Caco-2 (cell line): ENCODE results near the gene TTC39B. TPM values are rescaled to one million over a fixed set of nuclear protein-coding genes. Genes with fewer than 3 reads are reported as not detected.

Source experiments
- BruUV-seq: library from RNA; stranded (reverse); fragments of 400-500 nt; replicated peaks from 2 replicates; lab custom pipeline; 2021; lab: Mats Ljungman, UMichigan
- CTCF ChIA-PET: fragments of 300-600 bp; sonication (Branson Sonifier 250); formaldehyde crosslinking; loops from one replicate; lab custom pipeline; 2022; ENCODE audit warnings: antibody characterized with exemption; lab: Charles Lee
- POLR2A ChIA-PET: fragments of 300-600 bp; sonication (Branson Sonifier 250); formaldehyde crosslinking; loops from one replicate; lab custom pipeline; 2022; ENCODE audit warnings: antibody characterized with exemption; lab: Charles Lee
- DNase-seq, 2 experiments: peaks; one replicate each; pipeline versions ENCODE4 v3.0.0 to v3.0.0-alpha.2; 2020 to 2022
- H3K27me3 ChIP-seq: replicated peaks from 2 replicates; pipeline ENCODE4 v1.6.0; 2011; ENCODE audit warnings: low read length; ENCODE audit not compliant: control insufficient read depth, insufficient read depth
- H3K36me3 ChIP-seq: 2 replicates; pipeline ENCODE4 v1.5.1; 2011; ENCODE audit warnings: low read length; ENCODE audit not compliant: control insufficient read depth, insufficient read depth
- H3K4me1 ChIP-seq: fragments of 250-450 bp; sonication (Bioruptor Pico); 2 replicates; pipeline ENCODE4 v1.5.1; 2020; ENCODE audit warnings: mild to moderate bottlenecking
- H3K4me3 ChIP-seq: 2 replicates; pipeline ENCODE4 v1.5.1; 2011; ENCODE audit warnings: low read depth, mild to moderate bottlenecking, control low read depth, low read length
- H3K9me3 ChIP-seq: fragments of 250-450 bp; sonication (Bioruptor Pico); 2 replicates; pipeline ENCODE4 v1.5.1; 2020; ENCODE audit warnings: mild to moderate bottlenecking, moderate library complexity
- H3K27ac Mint-ChIP-seq: one replicate; pipeline ENCODE4 v1.8.0; 2022; ENCODE audit warnings: mixed read lengths; ENCODE audit not compliant: unreplicated experiment
- H3K27me3 Mint-ChIP-seq: one replicate; pipeline ENCODE4 v1.8.0; 2022; ENCODE audit warnings: mixed read lengths; ENCODE audit not compliant: insufficient read depth, unreplicated experiment
- H3K36me3 Mint-ChIP-seq: one replicate; pipeline ENCODE4 v1.8.0; 2022; ENCODE audit warnings: mild to moderate bottlenecking, mixed read lengths; ENCODE audit not compliant: insufficient read depth, unreplicated experiment
- H3K4me1 Mint-ChIP-seq: one replicate; pipeline ENCODE4 v1.8.0; 2022; ENCODE audit warnings: low read depth, mixed read lengths; ENCODE audit not compliant: unreplicated experiment
- H3K4me3 Mint-ChIP-seq: one replicate; pipeline ENCODE4 v1.8.0; 2022; ENCODE audit warnings: mild to moderate bottlenecking, moderate library complexity, mixed read lengths; ENCODE audit not compliant: unreplicated experiment
- H3K9me3 Mint-ChIP-seq: one replicate; pipeline ENCODE4 v1.8.0; 2022; ENCODE audit warnings: mixed read lengths; ENCODE audit not compliant: unreplicated experiment
- CTCF ChIP-seq, 2 experiments: fragments of 200-600 bp in 1 of 2; IDR thresholded peaks; 1 replicate in 1 of 2; 2 replicates in 1 of 2; pipeline versions ENCODE4 v1.5.1 to v1.8.0; 2011 to 2022; ENCODE audit warnings: antibody characterized with exemption in 1 of 2, control low read depth in 1 of 2, inconsistent platforms in 1 of 2, low read depth in 1 of 2, low read length in 1 of 2, mild to moderate bottlenecking in 1 of 2, moderate library complexity in 1 of 2; ENCODE audit not compliant: insufficient read depth in 1 of 2, severe bottlenecking in 1 of 2, unreplicated experiment in 1 of 2
- intact Hi-C: fragments of 100-400 bp; cut with micrococcal nuclease; formaldehyde crosslinking; loops from one replicate; pipeline ENCODE4 v1.10.0; 2022; ENCODE audit not compliant: unreplicated experiment
- total RNA-seq: library from RNA; stranded (reverse); gene quantifications from 2 replicates; pipeline ENCODE4 v1.2.3, GENCODE V29; 2022

TTC39B gene
- total RNA-seq, 1 experiment from 2014 or later: 6.9 TPM

- CTCF ChIA-PET: no interaction called here
- Mint-ChIP-seq H3K27me3 (no peaks in the 10 kb centered on the region), H3K27ac (no peak overlapping the region), H3K9me3 (no peaks in the 10 kb centered on the region), H3K4me3 (no peak overlapping the region), H3K36me3 (no peaks in the 10 kb centered on the region), H3K4me1 (no peaks in the 10 kb centered on the region)
- DNase-seq: no peak
- BruUV-seq: no TSS peak
- Histone ChIP-seq H3K36me3 (no peaks in the 10 kb centered on the region; the same call in 1 of the 2 replicates), H3K4me1 (0 out of 2 replicates have a peak, but pooled peaks cover 4% of the 10 kb centered on the region), H3K4me3 (no peak overlapping the region), H3K27me3 (no peaks in the 10 kb centered on the region), H3K9me3 (no peaks in the 10 kb centered on the region)
- POLR2A ChIA-PET: no interaction called here
- TF ChIP-seq CTCF (IDR thresholded peaks at IDR 0.05; ENCODE audit: insufficient read depth in 1 of 2, low read depth in 1 of 2, low read length in 1 of 2, severe bottlenecking in 1 of 2, unreplicated experiment in 1 of 2): no peak
- intact Hi-C loops: no loop called here
Observed at GRCh38 chr9:15206903-15207696, 99.9 kb downstream of the TTC39B start.

- H3K36me3 ChIP-seq: no peaks in the 10 kb centered on the region; the same call in 1 of the 2 replicates
- H3K27me3 Mint-ChIP-seq: no peaks in the 10 kb centered on the region
Observed at GRCh38 chr9:15205632-15206420, 101.2 kb downstream of the TTC39B start.

More at GRCh38 chr9:15205632-15206420, 101.2 kb downstream of the TTC39B start:
- Mint-ChIP-seq H3K36me3 (no peaks in the 10 kb centered on the region), H3K27ac (no peak overlapping the region), H3K9me3 (no peaks in the 10 kb centered on the region), H3K4me3 (no peak overlapping the region), H3K4me1 (no peaks in the 10 kb centered on the region)
- no peak for TF ChIP-seq CTCF (IDR thresholded peaks at IDR 0.05; ENCODE audit: insufficient read depth in 1 of 2, low read depth in 1 of 2, low read length in 1 of 2, severe bottlenecking in 1 of 2, unreplicated experiment in 1 of 2)
- H3K9me3 ChIP-seq: no peaks in the 10 kb centered on the region
- ChIA-PET CTCF (no interaction called here), POLR2A (no interaction called here)
- no peak overlapping the region for H3K4me3 ChIP-seq
- H3K4me1 ChIP-seq: no peaks in the 10 kb centered on the region
- no peak for DNase-seq
- no TSS peak for BruUV-seq
- no peaks in the 10 kb centered on the region for H3K27me3 ChIP-seq
- intact Hi-C loops: no loop called here
